Stimulated activated naive CD4-positive, alpha-beta T cell (primary cell): ENCODE results near the gene ENOX2.
"Not testable (repeated sequence)": the region's sequence is repeated elsewhere in the genome, so short reads cannot be mapped to it uniquely, and the experiment has no call there.

Experiments used
- DNase-seq, 6 experiments: peaks; one replicate each; lab custom pipeline; 2025; lab: John Stamatoyannopoulos, UW

The ENOX2 gene

DNA sequence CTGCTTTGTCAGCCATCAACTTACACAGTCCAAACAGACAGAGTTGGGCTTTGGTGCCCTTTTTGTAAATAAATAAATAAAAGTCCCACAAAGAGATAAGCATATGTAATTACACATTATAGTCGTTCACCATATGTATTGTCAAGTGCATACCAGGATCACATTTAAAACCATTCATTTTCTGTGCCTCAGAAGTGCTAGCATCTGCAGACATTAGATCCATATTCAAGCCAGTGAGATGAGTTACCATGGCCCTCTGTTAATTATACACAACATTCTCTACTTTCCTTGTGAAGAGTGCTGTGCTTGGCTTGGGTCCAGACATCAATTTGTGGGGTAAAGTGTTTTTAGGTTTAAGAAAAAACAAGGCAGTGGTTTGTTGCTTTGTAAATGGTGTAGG lies 76.8 kb downstream of the ENOX2 start:
- DNase-seq: no peak

DNA sequence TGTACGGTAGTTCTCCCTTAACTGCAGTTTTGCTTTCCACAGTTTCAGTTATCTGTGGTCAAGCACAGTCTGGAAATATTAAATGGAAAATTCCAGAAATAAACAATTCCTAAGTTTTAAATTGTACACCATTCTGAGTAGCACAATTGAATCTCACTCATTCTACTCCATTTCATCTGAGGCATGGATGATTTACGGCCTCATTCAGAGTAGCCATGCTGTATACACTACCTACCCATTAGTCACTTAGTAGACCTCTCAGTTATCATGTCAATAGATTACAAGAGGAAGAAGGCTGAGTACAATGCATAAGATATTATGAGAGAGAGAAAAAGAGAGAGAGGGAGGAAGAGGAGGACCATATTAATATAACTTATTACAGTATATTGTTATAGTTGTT lies 77.5 kb downstream of the ENOX2 start:
- DNase-seq: no peak

DNA sequence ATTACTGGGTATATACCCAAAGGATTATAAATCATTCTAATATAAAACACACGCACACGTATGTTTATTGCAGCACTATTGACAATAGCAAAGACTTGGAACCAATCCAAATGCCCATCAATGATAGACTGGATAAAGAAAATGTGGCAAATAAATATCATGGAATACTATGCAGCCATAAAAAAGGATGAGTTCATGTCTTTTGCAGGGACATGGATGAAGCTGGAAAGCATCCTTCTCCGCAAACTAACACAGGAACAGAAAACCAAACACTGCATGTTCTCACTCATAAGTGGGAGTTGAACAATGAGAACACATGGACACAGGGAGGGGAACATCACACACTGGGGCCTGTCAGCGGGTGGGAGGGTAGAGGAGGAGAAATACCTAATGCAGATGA lies 83.6 kb downstream of the ENOX2 start:
- DNase-seq: not testable (repeated sequence)

DNA sequence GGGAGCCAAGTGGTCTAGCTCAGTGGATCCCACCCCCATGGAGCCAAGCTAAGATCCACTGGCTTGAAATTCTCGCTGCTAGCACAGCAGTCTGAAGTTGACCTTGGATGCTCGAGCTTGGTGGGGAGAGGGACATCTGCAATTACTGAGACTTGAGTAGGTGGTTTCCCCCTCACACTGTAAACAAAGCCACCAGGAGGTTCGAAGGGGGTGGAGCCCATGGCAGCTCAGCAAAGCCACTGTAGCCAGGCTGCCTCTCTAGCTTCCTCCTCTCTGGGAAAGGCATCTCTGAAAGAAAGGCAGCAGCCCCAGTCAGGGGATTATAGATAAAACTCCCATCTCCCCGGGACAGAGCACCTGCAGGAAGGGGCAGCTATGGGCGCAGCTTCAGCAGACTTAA lies 89.1 kb downstream of the ENOX2 start:
- not testable (repeated sequence) for DNase-seq

DNA sequence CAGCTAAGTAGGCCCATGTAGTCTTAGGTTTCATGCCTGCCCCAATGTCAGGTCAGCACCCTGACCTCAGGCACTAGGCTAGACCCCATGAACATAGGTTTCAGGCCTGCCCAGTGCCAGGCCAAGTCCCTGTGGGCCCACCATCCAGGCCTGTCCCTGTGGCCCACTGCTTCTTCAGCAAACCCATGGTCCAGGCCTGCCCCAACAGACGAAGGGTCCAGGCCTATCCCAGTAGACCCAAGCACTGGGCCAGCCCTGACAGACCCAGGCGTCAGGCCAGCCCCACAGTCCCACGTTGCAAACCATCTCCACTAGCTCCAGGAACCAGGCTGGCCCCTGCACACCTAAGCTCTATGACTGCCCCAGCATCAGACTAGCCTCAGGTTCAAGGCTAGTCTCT lies 92.4 kb downstream of the ENOX2 start:
- DNase-seq: no peak

DNA sequence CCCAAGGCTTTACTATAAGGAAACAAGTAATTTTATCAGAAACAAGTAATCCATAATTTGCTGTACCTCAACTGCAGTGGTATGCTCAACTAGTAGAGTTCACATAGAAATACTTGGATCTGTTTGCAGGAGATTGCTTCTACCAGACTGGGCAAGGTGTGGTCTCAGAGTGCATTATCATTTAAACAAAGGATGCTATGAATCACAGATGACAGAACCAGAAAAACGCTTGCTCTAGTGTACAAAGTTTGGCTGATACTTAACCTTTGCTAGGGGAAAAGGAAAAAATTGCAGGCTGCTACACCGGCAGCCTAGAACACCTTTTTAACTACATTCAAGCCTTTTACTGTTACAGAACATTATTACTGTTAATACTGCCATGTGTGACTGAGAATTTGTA lies 97.1 kb downstream of the ENOX2 start:
- no peak for DNase-seq

DNA sequence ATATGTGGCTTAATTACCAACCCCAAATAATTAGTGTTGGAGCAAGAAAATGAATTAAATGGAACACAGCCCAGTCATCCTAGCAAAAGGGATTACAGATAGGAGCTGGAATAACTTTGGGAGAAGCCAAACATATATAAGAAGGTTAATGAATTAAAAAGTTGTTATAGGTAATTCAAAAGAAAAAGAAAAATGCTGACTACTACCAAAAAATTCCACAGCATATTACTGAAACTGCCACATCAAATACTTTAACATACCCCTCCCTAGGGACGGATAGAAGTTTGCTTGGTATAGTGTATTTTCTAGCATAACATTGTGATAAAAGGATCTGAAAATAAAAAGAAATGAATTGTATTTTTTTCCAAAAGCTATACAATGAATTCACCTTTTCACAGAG lies 99.5 kb downstream of the ENOX2 start:
- DNase-seq: no peak

DNA sequence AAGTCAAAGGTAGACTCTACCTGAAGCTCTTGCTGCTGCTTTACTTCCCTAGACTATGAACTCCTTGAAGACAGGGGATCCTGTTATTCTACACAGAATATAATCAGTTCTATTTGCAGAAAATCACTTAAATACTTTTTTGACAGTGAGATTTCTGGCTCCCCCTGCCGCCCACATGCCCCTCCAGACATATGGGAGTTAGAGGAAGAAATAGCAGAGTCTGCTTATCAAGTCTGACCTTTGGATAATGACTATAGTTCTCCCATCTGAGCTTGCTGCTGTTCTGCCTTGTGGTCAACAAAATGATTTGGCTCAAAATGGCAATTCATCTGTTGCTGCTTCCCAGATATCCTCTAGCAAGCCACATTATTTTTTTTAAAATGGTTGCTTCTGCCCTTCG lies 101.1 kb downstream of the ENOX2 start:
- no peak for DNase-seq

DNA sequence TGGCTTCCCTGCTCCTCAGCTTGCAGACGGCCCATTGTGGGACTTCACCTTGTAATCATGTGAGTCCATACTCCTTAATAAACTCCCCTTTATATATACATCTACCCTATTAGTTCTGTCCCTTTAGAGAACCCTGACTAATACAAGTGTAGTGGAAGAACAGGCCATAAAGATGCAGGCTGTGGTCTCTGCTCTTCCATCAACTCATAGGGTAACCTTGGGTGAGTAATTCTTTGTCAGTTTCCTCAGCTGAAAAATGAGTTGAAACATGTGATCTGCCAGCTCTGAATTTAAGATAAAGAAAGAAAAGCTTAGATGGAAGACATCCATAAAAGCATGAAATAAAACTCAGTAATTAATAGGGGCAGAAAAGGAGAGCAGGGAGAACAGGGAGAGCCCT lies 103.6 kb downstream of the ENOX2 start:
- DNase-seq: no peak

DNA sequence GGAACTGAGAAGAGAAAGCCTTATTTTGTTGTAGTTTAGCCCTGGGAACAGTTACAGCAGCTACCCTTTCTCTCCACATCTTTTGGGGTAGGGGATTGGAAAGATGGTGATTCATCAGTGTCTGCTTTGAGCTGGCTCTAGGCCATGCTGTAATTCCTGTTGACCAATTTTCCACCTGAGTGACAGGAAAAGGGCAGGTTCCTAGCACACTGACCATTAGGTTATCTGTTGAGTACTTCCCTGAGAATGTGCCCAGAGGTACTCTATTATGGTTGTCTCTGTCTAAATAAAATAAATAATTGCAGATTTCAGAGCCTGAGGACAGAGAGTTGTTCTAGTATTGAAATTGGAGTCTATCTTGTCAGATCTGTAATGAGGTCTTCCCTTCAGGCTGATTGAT lies 109.0 kb downstream of the ENOX2 start:
- DNase-seq: no peak

DNA sequence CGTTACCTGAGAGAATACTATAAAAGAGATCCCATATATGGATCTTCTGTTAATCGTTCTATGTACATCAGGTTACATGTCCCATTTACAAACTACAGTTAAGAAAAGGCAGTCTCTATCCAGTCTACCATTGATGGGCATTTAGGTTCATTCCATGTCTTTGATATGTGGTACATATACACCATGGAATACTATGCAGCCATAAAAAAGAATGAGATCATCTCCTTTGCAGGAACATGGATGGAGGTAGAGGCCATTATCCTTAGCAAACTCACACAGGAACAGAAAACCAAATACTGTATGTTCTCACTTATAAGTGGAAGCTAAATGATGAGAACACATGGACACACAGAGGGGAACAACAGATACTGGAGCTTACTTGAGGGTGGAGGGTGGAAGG lies 111.1 kb downstream of the ENOX2 start:
- not testable (repeated sequence) for DNase-seq

DNA sequence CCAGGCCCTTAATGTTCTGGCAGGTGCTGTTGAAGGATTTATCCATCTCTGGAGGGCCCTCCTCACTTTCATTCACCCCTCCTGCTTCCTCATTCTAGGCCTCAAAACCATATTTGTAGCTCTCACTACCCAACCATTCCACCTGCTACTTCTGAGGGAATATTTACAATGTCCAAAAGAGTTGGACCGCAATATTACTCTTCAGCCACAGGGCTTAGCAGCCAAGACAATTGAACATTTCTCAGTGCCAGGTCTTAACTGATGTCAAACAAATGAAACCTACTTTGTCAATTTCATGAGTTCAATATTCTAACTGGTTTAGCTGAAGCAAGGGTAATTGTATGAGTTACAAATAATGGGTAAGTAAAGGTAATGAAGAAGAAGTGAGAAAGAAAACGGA lies 113.2 kb downstream of the ENOX2 start:
- no peak for DNase-seq

DNA sequence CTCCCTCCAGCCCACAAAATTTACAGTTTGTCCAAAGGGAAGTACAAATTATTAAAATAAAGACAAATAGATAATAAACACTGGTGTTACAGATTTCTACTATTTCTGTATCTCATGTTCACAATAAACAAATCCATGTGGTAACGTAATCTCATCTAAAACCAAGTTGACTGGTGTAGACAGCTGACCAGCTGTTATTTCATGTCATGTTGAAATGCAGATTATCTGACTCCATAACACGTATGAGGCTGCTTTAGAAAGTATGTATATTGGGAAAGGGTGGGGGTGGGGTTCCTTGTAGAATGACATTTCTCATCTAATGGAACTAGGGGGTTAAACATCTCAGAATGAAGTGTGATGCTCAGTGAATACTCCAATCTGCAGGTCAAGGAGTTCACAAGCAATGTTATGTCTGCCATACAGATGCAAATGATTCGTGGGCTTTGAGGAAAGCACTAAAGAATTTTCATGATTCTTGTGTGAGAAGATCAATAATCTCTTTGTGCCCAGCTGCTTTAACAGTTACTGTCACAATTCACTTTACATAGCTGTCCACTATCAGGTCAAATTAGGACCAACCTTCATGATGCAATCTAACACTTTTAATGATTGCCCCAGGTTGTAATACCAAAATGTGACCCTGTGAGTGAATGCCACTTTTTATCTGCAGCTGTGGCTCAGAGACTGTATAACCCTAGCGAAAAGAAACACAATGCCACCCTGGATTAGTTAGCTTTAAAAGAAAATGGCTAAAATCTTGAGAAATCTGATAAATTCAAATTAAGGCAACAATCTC lies 114.0 kb downstream of the ENOX2 start:
- DNase-seq: no peak

DNA sequence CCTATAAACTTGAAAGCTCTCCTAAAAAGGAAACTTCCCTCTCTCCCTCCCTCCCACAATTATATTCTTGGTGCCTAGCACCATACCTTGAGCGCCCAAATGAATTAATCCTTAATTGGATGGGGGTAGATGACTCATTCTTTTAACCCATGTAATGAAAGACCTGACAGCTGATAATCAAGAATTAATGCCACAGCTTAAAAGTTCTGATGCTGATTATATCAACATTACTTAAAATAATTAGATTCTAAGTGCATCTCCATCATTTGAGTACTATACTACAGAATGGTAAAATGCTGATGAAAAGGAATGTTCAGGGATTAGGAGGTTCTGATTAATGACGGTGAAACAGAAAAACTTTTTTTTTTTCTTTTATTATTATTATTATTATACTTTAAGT lies 117.0 kb downstream of the ENOX2 start:
- DNase-seq: no peak

DNA sequence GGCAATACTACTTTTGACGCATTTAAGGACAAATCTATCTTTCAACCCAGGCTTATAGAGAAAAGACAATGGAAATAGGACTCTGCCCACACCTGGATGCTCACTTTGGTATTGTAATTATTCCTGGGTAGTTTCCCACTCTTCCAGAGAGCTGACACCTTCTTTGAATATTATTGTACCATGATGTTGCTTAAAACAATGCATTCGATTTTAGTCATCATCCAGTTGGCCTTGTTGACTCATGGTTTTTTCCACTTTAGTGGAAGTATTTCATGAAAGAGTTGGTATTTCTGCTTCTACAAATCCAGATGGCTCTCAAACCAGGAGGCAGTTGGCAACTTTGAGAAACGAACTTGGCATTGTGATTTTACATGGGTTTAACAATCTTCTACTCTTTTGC lies 124.2 kb downstream of the ENOX2 start:
- no peak for DNase-seq

DNA sequence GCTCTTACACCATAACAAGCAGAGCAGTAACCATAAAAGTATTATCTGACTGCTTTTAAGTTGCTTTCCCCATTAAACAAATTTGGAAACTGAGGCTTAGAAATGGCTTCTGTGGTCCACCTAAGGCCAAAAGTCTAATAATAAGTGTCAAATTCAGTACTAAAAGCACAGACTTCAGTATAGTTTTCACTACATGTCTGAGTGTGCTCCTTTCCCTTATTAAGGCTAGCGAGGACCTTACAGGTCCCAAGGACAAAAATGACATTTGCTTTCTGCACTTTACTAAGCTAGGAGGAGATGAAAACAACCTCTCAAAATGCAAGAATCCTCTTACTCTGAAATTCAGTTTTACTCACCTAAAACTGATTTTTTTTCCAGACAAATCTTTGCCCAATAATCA lies 127.2 kb downstream of the ENOX2 start:
- no peak for DNase-seq

DNA sequence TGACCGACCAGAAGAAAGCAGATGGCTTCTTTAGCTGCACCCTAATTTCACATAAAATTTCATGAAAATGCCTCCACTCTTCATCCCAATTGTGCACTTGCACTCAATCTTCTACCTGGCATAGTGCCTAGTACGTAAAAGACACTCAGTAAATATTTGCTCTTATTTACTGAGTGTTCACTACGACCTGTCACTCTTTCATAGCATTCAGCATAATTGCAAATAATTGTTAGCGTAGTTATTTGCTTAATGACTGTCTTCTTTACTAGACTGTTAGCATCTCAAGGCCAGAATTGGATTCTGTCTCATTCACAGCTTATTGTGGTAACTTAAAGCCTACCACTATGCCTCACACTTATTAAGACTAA lies 130.2 kb downstream of the ENOX2 start:
- no peak for DNase-seq

DNA sequence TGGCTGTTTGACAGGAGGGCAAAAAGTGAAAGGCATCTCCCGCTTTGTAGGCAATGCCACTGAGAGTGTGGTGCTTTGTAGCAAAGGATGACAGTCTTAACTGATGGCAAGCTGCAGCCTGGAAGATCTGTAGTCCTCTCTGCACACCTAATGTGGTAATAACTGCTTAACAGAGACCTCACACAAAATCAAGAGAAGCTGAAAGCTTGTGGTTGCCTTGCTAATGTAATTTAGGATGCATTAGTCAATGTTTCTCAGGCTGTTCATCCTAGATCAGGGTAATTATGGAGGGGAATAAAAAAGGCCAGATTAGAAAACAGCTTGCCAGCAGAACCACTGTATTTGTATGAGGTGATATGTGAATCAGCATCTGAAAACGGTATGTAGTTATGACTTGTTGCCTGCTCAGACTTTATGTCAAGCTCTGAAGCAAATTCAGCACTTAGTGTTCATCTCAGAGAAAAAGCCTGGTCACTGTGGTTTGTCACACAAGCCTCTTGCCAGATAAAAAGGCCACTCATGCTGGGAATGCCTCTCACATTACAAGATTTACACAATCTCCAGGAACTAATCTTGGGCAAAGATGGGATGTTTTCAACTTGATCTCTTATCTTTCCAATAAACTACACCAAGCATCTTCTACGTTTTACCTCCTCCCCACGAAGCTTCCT lies 130.8 kb downstream of the ENOX2 start:
- no peak for DNase-seq

DNA sequence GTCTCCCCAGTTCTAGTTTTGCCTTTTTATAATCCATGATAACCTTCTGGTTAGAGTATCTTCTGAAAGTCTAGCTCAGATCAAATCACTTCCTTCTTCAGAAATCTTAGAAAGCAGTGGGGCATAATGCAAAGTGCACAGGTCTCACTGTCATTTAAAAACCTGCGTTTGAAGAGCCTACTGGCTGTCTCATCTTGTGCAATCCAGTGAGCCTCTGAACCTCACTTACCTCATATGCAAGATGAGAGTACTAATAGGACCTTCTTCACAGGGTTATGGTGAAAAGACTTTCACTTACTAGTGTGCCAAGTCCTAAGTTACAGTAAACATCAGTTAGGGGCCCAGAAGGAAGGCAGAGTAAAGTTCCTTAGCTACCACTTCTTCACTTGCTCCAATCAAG lies 131.4 kb downstream of the ENOX2 start:
- DNase-seq: no peak

DNA sequence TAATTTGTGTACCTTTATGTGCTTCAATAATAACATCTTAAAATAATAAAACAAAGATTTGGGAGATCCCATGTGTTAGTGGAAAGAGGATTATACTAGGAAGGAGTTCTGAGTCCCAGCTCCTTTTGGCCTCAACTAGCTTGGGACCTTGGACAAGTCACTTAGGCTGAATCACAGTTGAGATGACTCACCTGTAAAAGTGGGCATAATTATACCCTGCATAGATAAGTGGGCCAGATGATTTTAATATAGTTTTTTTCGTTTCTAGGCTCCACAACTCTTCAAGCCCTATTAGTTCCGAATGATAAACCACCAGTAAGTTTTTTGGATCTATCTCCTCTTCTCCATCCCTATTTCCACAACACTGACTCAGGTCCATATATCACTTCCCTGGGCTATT lies 131.8 kb downstream of the ENOX2 start:
- no peak for DNase-seq

DNA sequence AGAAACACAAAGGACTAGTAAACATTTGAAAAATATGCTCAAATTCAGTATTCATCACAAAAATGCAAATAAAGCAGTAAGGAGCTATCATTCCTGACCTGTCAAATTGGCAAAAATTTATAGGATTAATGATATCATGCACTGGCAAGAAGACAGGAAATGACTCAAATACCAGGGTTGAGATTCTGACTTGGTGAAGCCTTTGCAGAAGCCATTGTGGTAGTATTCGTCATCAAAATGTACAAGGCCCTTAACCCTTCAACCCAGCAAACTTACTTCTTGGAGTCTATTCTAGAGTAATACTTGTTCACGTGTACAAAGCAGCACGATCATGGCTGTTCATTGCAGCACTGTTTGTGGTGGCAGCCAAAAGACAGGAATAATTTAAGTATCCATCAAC lies 132.4 kb downstream of the ENOX2 start:
- DNase-seq: no peak

DNA sequence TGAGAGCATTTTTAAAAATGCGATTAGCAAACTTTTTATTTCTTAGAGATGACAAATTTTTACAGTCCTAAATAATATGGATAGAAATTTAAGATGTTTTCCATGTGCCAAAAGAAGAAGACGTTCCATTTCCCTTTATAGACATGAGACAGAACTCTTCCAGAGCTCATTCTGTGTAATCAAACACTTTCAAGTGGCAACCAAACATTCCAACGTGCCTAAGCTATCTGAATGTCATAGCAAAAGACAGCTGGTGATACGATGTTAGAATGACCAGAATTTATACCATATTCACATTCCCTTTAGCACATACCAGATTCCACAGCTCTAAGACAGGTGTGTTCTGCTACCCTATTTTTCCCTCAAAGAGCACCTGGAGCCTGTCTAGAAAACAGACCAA lies 133.2 kb downstream of the ENOX2 start:
- no peak for DNase-seq

DNA sequence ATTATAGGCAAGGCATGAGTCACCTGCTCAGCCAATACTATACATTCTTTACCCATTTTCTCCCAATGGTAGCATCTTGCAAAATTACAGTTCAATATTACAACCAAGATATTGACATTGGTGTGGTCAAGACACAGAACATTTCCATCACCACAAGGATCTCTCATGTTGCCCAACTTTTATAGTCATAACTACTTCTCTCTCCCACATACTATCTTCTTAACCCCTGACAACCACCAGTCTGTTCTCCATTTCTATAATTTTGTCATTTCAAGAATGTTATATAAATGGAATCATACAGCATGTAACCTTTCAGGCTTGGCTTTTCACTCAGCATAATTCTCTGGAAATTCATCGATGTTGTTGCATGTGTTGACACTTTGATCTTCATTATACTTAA lies 144.9 kb downstream of the ENOX2 start:
- DNase-seq: no peak

DNA sequence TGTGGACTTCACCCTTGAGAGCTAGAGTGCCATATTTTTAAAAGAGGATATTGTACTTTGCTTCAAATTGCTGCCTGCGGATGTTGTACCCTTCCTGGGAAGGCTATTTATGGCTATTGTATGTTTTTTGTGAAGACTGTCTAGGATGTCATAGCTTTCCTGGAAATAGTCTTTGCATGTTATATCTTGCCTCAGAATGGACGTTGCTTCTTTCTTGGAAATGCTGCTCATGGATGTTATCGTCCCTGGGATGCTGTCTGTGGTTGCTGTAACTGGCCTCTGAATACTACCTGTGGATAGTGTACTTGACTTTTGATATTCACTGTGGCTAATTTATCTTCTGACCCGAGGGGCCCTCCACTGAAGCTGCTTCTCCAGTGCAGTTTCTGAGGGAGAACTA lies 146.8 kb downstream of the ENOX2 start:
- no peak for DNase-seq
